ENCODE measurements around the gene GUCY1A2.
"Not testable (repeated sequence)": the region's sequence is repeated elsewhere in the genome, so short reads cannot be mapped to it uniquely, and the experiment has no call there.

Gene GUCY1A2

DNA sequence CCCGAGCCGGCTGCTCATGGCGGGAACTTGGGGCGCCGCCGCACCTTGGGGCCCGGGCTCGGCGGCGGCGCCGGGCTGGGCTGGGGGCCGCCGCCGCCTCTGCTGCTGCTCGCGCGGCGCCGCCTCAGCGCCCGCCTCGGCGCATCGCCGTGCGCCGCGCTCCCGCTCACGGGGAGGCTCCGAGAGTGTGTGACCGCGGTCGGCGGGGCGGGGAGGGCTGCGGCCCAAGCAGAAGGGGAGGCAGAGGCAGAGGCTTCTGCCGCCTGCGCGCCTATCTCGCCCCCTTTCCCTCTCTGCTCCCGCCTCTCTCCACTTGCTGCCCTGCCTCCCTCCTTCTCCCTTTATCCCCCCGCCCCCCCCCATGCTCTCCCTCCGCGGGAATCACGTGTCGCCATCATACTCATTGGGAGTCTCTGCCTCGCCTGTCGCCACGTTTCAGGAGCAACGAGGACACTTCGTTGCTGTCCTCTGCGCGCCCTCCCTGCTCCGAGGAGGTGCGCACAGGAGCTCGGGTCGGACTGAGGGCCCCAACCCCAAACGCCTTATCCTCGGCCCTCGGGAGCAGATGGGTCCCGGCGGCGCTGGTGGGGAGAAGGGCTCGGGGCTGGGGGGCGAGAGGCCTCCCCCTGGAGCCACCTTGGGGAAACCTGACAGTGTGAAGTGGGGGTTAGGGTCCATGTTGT, at the start of gene GUCY1A2:
GUCY1A2 (minus strand) TSS at position 258 of the 683 bp plus-strand sequence. CDS start 421 bp downstream, outside the sequence.
- DNase-seq: no peak

GRCh38 chr11:107054391-107054790, 36.1 kb upstream of the GUCY1A2 start:
- no peak for DNase-seq

DNA sequence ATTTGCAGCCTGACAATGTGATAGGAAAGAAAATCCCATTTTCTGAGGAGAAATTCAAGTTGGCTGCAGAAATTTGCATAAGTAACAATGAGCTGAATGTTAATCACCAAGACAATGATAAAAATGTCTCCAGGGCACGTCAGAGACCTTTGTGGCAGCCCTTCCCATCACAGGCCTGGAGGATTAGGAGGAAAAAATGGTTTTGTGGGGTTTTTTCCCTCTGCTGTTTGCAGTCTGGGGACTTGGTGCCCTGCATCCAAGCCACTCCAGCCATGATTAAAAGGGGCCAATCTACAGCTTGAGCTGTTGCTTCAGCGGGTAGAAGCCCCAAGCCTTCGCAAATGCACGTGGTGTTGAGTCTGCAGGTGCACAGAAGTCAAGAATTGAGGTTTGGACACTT, 33.1 kb upstream of the GUCY1A2 start:
- not testable (repeated sequence) for DNase-seq

DNA sequence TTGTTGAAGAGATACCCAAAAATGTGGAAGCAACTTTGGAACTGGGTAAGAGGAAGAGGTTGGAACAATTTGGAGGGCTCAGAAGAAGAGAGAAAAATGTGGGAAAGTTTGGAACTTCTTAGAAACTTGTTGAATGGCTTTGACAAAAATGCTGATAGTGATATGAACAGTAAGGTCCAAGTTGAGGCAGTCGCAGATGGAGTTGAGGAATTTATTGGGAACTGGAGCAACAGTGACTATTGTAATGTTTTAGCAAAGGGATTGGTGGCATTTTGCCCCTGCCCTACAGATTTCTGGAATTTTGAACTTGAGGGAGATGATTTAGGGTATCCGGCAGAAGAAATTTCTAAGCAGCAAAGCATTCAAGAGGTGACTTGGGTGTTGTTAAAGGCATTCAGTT, 32.6 kb upstream of the GUCY1A2 start:
- DNase-seq: not testable (repeated sequence)

DNA sequence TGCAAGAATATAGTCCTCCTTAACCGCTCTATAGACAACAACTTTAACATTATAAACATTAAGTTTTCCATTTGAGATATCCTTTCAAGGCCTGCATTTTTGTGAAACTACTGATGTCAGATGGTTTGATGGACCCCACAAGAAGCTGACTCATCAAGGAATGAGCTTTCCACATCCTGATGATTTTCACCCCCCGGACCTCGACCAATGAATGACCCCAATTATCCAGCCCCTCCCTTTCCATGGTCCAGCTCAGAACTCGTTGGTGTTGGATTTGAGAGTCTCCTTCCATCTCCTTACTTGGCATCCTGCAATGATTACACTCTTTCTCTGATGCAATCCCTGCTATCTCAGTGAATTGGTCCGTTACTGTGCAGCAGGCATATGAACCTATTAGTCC, 31.8 kb upstream of the GUCY1A2 start:
- DNase-seq: no peak

- no peak for DNase-seq
Observed at GRCh38 chr11:107044503-107044902, 26.2 kb upstream of the GUCY1A2 start.

GRCh38 chr11:107043242-107044006, 25.1 kb upstream of the GUCY1A2 start:
- DNase-seq: no peak

- no peak for DNase-seq
Observed at GRCh38 chr11:107042748-107043147, 24.5 kb upstream of the GUCY1A2 start.

DNA sequence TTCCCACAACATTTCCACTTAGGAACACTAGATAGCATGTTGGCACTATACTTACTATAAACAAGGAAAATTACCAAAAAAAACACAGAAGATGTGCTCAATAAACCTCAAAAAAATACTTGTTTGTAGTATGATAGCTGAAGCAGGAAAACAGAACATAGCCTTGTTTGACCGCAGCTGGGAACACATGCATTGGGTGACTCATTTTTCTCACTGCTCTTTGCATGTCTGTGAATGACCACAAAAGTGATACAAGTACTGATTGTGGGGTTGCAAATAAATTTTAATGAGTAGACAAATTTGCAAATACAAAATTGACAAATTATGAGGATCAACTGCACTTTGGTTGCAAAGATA, 22.8 kb upstream of the GUCY1A2 start:
- no peak for DNase-seq

GRCh38 chr11:107040433-107041087, 22.3 kb upstream of the GUCY1A2 start:
- no peak for DNase-seq

- no peak for DNase-seq
Observed at GRCh38 chr11:107025673-107026072, 7.4 kb upstream of the GUCY1A2 start.

DNA sequence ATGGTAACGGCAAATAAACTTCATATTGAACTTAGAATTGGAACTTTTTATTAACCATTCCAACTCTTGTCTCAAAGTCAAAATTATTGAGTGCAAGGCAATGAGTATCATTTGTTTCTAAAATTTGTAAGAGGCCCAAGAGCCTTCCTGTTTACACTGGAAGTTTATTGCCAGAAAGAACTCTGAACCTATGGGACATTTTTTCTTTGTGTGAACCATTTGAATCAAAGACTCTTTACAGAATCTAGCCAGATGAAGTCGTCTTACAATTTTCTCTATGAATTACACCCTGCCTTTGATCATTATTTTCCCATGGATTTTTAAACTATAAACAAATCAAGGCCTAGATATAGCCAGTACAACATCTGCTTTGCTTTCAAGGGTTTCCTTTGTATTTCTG, 2.3 kb upstream of the GUCY1A2 start:
- DNase-seq: no peak

- DNase-seq: no peak
Observed at GRCh38 chr11:107018902-107019493, 722 bp upstream of the GUCY1A2 start.

DNA sequence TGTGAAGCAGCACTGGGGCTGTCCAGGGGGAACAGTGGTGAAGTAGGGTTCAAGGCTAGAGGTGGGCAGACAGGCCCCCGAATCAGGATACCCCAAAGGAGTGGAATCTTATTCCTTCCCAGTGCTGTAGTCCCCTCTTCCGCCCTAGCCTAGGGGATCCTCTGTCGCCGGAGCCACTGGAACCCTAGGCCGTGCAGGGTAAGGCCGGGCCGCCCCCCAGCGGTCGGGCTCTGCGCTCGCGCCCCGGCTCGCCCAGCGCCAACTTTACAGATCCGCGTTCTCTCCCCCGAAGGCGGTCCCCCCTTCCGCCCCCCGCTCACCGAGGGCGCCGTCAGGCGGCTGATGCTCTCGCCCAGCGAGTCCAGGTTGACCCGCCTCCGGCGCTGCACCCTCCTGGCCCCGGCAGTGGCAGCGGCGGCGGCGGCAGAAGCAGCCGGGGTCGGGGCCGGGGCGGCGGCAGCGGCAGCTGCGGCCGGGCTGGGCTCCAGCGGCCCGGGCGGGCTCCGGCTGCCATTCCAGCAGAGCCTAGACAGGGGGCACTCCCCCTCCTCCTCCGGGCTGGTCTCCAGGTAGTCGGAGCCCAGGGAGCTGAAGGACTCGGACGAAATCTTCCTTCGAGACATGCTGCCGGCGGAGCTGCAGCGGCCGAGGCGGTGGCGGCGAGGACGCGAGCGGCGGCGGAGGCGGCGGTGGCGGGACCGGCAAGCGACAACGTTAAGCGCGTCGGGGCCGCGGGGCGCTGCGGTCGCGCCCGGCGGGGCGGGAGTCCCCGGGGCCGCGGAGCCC, 650 bp downstream of the GUCY1A2 start:
- DNase-seq: no peak

GRCh38 chr11:107017104-107017432, 1.2 kb downstream of the GUCY1A2 start:
- DNase-seq: no peak

- no peak for DNase-seq
Observed at GRCh38 chr11:107014871-107015270, 3.4 kb downstream of the GUCY1A2 start.

DNA sequence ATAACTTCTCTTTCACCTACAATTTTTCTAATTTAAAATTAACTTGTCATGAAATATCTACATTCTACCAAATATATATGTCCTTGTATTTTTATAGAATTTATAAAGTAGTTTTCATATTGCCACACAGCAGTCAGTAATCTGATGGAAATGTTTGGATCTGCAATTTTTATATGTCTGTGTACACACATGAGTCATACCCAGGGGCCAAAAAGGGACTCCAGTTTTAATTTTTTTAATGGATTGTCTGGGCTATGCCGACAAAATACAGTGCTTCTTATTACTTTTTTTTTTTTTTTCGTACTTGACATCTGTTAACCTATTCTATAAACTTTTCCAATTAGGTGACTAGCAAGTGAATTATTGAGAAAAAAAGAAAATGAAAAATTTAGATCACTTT, 6.3 kb downstream of the GUCY1A2 start:
- no peak for DNase-seq

GRCh38 chr11:107009190-107009589, 9.1 kb downstream of the GUCY1A2 start:
- DNase-seq: no peak

GRCh38 chr11:107006076-107006833, 12.0 kb downstream of the GUCY1A2 start:
- DNase-seq: no peak

DNA sequence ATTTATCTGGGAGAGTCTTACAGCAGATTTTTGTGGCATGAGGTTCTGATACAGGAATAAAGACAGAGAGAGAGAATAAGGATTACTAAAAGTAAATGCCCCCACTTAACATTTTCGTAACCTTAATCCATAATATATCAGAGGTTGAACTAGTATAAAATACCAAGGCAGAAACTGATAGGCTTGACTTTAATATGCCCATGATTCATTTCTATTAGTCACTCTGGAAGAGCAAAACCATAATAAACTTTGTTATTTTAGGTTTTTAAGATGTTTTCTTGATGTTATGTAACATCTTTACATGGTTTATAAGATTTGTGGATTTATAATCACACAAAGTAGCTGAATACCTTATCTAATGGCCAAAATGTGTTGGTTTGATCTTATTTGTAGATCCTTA, 19.1 kb downstream of the GUCY1A2 start:
- DNase-seq: no peak

- DNase-seq: no peak
Observed at GRCh38 chr11:106998916-106999188, 19.4 kb downstream of the GUCY1A2 start.

- DNase-seq: no peak
Observed at GRCh38 chr11:106998116-106998915, 20.0 kb downstream of the GUCY1A2 start.

Data from activated CD4-positive, alpha-beta T cell treated with anti-CD3 and anti-CD28 coated beads, Interleukin-2, amount 50 U/mL, for 4 hours (primary cell).